NCI-H524 (cell line): Measurements from ENCODE around the gene USP9X.
"Not testable (repeated sequence)": the region's sequence is repeated elsewhere in the genome, so short reads cannot be mapped to it uniquely, and the experiment has no call there.

Source experiments
- DNase-seq, 2 experiments: peaks; one replicate each; lab custom pipeline; 2025; lab: John Stamatoyannopoulos, UW

USP9X gene

DNA sequence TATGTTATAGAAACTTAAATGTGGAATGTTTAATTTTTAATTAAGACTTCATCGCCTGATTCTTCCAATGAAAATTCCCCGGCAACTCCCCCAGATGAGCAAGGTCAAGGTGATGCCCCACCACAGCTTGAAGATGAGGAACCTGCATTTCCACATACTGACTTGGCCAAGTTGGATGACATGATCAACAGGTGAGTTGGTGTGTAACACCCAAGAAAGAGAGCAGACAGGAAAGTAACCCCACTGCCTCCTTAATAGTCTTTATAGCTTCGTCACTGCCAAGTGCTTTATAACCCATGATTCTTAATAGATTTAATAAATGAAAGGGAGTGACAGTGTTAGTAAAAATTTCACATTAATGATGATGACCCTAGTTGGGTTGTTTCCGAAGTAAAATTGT is 43.7 kb downstream of the USP9X start:
- DNase-seq, result no peak

DNA sequence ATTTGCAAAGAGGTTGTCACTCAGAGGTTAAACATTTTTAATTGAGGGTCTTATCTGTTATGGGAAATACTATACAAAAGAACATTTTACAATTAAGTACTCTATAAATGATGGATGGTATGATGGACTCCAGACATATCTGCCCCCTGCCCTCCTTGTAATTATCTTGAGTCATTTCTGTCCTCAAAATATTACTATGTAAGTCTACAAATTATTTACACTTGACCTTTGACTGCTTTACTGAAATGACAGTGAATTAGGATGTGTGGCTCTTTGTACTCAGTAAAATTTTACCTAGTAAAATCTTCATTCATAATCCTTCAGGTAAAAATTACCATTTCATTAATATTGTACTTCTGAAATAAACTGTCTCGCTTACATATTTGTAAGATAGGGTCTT is 46.5 kb downstream of the USP9X start:
- DNase-seq, result no peak

GRCh38 chrX:41133551-41133950 is 48.3 kb downstream of the USP9X start:
- DNase-seq, result no peak

- no peak for DNase-seq
These were observed 52.3 kb downstream of the USP9X start for GRCh38 chrX:41137589-41137988.

DNA sequence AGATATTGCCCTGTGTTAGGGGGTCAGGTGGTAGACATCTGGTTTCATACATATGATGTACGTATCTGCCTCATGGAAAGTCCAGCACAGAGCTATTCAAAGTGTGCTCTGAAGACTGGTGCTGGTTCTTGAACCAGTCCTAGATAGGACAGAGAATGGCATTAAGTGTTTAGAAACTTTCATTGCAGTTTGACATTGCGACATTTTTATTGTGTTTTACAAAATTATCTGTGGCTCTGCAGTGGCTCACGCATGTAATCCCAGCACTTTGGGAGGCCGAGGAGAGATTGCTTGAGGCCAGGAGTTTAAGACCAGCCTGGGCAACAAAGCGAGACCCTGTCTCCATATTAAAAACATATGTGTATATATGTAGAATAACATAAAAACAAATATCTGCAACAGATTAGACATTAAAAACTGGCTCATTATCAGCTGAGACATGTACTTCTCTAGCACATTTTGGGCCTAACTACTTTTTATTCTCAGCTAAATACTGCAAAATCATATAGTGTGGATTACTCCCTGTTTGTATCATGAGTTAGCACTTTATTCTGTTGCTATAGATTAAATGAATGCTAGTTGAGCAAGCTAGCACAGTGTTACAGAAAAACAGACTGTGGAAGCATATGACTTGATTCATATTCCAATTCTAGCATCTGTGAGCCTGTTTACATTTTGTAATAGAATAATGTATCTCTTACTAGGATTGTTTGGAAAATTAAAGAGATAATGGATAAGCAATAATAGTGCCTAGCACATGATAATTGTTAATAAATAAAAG is 57.1 kb downstream of the USP9X start:
- DNase-seq, result no peak

DNA sequence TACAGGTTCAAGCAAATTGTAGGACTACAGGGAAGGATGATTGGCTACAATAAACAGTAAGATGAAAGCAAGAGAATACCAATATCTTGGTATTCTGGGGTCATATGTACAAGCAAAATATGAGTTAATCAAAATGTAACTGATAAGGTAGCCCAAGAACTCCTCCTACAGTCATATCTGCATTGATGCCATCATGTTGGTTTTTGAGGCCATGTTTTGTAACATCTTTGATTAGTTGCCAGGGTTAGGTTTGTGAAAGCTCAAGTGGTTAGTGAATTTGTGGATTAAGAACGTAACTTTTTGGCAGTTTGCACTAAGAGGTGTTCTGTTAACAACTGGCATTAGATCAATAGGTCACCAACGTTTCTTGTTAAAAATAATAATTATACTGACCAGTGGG is 59.6 kb downstream of the USP9X start:
- DNase-seq, result no peak

GRCh38 chrX:41145920-41146608 is 60.8 kb downstream of the USP9X start:
- no peak for DNase-seq

DNA sequence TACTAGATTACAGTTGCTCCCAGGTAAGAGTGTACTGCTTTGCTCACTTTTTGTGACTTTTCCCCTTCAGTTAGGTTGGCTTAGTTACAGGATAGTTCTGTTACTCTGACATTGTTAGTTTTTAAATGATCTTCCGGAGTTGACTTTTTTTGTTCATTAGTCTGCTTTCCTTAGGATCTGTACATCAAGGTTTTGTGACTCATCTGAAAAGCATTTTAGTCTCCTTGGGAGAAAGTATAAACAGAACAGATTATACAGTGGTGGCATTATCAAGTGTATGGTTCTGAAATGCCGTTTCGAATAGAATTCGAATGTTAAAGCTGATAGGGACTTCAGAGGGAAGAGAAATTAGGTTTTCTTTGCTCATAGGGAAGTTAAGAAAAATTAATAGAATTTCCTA is 63.3 kb downstream of the USP9X start:
- DNase-seq, result no peak

GRCh38 chrX:41150043-41150442 is 64.8 kb downstream of the USP9X start:
- no peak for DNase-seq

- DNase-seq, result not testable (repeated sequence)
These were observed 66.5 kb downstream of the USP9X start for GRCh38 chrX:41151726-41152125.

DNA sequence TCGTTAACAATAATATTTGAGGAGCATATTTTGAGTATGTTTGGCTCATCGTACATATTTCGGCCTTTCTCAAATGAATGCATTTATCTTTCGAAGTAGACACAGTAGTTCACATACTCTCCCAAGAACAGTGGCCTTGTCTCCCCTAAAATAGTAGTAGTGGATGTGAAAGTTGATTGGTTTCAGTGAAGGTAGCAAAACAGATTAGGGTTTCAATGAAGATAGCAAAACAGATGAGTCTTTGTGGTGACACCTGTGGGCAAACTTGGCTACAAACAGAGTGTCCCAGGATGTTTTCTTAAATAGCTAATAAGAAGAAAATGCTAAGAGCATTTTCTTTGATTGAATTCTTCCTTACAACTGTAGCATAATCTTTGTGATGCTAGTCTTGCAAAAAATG is 67.0 kb downstream of the USP9X start:
- no peak for DNase-seq

DNA sequence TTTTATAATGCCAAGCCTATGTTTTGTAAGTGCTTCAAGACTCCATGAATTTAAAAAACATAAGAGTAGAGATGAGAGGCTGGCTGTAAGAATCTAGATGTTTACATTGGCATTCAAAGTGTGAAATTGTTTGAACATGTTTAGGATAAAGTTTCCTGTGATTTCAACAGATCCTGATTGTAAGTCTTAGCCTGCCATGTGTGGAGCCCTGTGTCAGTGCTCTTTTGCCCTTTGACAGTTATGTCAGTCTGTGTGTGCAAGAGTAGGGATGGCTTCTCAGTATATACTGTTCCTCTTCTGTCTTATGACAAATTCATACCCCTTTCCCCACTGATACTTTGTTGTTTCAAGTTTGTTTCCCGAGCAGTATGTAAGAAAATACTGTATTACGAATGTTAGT is 68.2 kb downstream of the USP9X start:
- DNase-seq, result no peak

DNA sequence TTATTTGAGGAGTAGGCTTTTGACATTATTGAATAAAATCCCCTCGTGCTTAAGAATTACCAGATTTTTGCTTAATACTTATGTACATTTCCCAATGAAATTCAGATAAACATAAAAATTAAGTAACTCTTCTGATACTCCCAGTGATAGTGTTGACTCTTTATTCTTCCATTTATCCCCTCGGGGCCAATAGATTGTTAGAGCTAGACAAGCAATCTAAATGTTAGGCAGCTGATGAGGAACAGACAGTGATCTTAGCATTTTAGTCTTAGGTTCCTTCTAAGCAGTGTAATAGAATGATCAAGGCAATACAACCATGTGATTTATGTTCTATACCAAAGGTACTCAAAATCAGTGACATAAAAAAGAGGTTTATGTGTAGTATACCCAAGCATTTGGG is 68.7 kb downstream of the USP9X start:
- DNase-seq, result no peak

- DNase-seq, result peak in 1 of 2 experiments; percentile 24
These were observed 79.2 kb downstream of the USP9X start for GRCh38 chrX:41164449-41164848.

DNA sequence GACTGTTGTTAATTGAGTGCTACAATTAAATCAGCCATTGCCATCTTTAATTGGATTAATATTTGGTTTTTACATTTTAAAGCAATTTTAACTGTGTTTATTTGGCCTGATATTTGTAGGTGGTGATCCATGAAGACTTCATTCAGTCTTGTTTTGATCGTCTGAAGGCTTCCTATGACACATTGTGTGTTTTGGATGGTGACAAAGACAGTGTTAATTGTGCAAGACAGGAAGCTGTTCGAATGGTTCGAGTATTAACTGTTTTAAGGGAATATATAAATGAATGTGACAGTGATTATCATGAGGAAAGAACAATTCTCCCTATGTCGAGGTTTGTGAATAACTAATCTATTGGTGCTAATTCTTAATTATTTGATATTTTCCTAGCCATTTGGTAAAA is 82.6 kb downstream of the USP9X start:
- DNase-seq, result no peak

DNA sequence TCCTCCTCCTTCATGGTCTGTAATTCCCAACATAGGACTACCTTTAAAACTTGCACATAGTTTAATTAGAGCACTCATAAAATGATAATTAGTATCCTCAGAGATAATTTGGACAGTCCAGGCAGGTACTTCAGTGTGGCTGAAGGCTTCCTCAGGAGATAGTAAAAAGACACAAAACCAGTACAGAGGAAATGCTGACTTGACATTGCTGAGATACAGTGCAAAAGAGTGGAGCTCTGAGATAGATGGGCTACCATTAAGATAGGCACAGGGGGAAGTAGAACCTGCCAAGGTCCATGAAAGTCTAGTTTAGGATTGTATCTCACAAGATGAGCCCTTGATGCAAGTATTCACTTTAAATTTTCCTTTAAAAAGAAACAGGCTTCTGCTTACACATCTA is 91.0 kb downstream of the USP9X start:
- no peak for DNase-seq

- DNase-seq, result no peak
These were observed 92.1 kb downstream of the USP9X start for GRCh38 chrX:41177297-41177696.

GRCh38 chrX:41178201-41178600 is 93.0 kb downstream of the USP9X start:
- DNase-seq, result no peak

DNA sequence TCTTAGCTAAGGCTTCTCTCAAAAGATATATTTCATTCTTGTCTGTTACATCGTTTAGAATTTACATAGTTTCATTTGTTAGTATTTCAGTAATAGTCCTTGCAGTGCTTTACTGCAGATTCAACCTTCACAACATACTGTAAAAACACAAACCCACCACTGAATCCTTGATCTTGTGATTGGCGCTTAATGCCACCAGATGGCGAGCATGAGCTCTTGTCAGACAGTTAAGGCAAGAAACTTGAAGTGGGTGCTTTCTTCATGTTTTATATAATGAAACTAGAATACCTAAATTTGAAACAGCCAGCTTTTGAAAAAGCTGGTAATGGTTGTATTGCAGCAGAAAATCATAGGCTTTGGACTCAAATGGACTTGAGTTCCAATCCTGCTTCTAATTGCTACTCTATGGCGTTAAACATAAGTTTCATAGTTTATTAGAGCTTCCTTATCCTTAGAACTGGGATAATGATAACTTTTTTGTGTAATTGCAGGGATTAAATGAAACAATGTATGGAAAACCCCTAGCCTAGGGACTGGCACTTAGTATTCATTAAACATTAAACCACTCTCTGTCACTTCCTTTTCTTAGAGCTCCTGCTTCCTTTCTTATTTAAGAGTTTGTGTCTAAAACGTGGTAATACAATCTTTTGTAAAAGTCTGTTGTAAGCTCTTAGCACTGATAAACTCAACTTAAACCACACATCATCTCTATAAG is 95.1 kb downstream of the USP9X start:
- DNase-seq, result peak; percentile 8 to 46

DNA sequence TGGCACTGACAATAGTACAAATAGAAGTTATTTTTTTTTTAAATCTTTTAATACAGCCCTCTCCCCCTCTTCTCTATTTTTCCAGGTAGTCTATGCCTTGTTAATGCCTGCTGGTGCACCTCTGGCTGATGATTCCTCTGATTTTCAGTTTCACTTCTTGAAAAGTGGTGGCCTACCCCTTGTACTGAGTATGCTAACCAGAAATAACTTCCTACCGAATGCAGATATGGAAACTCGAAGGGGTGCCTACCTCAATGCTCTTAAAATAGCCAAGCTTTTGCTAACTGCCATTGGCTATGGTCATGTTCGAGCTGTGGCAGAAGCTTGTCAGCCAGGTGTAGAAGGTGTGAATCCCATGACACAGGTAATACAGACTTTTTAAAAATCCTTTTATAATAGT is 99.1 kb downstream of the USP9X start:
- DNase-seq, result no peak

- not testable (repeated sequence) for DNase-seq
These were observed 101.7 kb downstream of the USP9X start for GRCh38 chrX:41186946-41187345.

DNA sequence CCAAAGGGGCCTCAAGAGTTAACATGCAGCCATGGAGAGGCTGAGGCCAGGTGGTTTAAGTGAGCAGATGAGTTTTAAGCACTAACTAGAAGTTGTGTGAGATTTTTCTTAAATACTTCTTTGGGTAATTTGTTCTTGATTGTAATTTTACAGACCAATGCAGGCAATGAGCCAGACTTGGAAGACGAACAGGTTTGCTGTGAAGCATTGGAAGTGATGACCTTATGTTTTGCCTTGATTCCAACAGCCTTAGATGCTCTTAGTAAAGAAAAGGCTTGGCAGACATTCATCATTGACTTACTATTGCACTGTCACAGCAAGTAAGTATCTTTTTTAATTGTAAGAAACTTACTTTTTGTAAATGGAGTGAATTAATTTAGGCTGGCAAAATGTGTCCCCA is 103.9 kb downstream of the USP9X start:
- DNase-seq, result no peak

DNA sequence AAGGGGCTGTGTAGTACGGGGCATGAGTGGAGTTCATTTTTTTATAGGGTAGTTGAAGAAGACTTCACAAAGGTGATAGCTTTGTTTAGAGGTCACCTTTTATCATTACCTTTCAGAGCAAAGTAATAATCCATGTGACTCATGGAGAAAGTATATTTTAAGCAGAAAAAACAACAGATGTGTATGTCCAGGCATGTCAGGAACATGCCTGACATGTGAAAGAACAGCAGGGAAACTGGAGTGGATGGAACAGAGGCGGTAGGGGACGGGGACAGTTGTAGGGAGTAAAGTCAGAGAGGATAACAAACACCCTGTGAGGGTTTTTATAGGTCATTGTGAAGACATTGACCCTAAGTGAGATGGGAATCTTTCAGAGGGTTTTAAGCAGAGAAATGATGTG is 107.6 kb downstream of the USP9X start:
- no peak for DNase-seq
